ENCODE data around the gene CALHM6. TPM values are rescaled to one million over a fixed set of nuclear protein-coding genes. Genes with fewer than 3 reads are reported as not detected.

CALHM6 gene
- total RNA-seq, 4 donors from 2014 or later, result 1.2 to 3.0 TPM; not detected in 2

- intact Hi-C loops (cut with DNase I), result no loop called here
- WGBS, result 51% methylated on average over 3 of the region's 3 CpGs
- peaks cover 0 to 12% (median 8%) of the 10 kb centered on the region in 4 donors for H3K4me1 ChIP-seq
Measured at GRCh38 chr6:116447052-116447451, 14.1 kb upstream of the CALHM6 start.

GRCh38 chr6:116447496-116448011 lies 13.6 kb upstream of the CALHM6 start:
- DNase-seq (ENCODE audit: extremely low spot score), result no peak
- H3K4me3 ChIP-seq, result no peak overlapping the region
- intact Hi-C loops (cut with DNase I), result no loop called here

More at GRCh38 chr6:116447052-116447451, 14.1 kb upstream of the CALHM6 start:
- DNase-seq (ENCODE audit: extremely low spot score), result no peak
- Histone ChIP-seq H3K27ac (replicated peaks in 1 of 4) (no peak overlapping the region), H3K4me3 (no peak overlapping the region), H3K9me3 (no peaks in the 10 kb centered on the region), H3K27me3 (no peaks in the 10 kb centered on the region), H3K36me3 (no peaks in the 10 kb centered on the region)
- no peak for TF ChIP-seq POLR2A (IDR thresholded peaks at IDR 0.05; ENCODE audit: low read depth)

DNA sequence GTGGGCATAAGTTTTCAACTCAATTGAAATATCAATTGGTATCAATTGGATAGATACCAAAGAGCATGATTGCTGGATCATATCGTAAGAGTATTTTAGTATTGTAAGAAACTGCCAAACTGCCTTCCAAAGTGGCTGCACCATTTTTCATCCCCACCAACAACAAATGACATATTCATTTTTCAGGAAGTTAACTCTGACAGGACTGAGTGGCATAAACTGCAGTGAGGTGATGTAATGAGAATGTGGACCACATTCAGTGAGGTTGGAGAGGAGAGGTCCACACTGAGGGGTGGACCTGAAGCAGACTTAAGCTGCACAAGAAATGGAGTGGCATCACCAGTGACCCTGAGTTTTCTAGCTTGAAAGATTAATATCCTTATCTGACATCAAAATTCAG lies 11.6 kb upstream of the CALHM6 start:
- H3K4me3 ChIP-seq, result no peak overlapping the region
- no peaks in the 10 kb centered on the region for H3K9me3 ChIP-seq
- WGBS, result 52% methylated on average over 1 of the region's 1 CpG
- H3K4me1 ChIP-seq, result peaks cover 0 to 12% (median 8%) of the 10 kb centered on the region in 4 donors
- DNase-seq (ENCODE audit: extremely low spot score), result no peak
- no peak overlapping the region for H3K27ac ChIP-seq (replicated peaks in 1 of 4)
- no peaks in the 10 kb centered on the region for H3K27me3 ChIP-seq
- intact Hi-C loops (cut with DNase I), result no loop called here
- TF ChIP-seq, protein P1, sequence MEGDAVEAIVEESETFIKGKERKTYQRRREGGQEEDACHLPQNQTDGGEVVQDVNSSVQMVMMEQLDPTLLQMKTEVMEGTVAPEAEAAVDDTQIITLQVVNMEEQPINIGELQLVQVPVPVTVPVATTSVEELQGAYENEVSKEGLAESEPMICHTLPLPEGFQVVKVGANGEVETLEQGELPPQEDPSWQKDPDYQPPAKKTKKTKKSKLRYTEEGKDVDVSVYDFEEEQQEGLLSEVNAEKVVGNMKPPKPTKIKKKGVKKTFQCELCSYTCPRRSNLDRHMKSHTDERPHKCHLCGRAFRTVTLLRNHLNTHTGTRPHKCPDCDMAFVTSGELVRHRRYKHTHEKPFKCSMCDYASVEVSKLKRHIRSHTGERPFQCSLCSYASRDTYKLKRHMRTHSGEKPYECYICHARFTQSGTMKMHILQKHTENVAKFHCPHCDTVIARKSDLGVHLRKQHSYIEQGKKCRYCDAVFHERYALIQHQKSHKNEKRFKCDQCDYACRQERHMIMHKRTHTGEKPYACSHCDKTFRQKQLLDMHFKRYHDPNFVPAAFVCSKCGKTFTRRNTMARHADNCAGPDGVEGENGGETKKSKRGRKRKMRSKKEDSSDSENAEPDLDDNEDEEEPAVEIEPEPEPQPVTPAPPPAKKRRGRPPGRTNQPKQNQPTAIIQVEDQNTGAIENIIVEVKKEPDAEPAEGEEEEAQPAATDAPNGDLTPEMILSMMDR (IDR thresholded peaks at IDR 0.05), result no peak
- TF ChIP-seq EP300 (IDR thresholded peaks at IDR 0.05), result no peak
- no peak for TF ChIP-seq POLR2AphosphoS5 (IDR thresholded peaks at IDR 0.05)
- no peak for TF ChIP-seq POLR2A (IDR thresholded peaks at IDR 0.05; ENCODE audit: low read depth)
- H3K36me3 ChIP-seq, result no peaks in the 10 kb centered on the region

More at GRCh38 chr6:116447496-116448011, 13.6 kb upstream of the CALHM6 start:
- Histone ChIP-seq H3K36me3 (no peaks in the 10 kb centered on the region), H3K27me3 (no peaks in the 10 kb centered on the region), H3K4me1 (peaks cover 0 to 12% (median 8%) of the 10 kb centered on the region in 4 donors), H3K27ac (replicated peaks in 1 of 4) (peak overlapping the region in 1 of 4 donors; percentile 12), H3K9me3 (no peaks in the 10 kb centered on the region)
- TF ChIP-seq, protein P1 (IDR thresholded peaks at IDR 0.05), result no peak
- TF ChIP-seq POLR2AphosphoS5 (IDR thresholded peaks at IDR 0.05), result peak in 1 of 2 donors; percentile 18
- no peak for TF ChIP-seq POLR2A (IDR thresholded peaks at IDR 0.05; ENCODE audit: low read depth)
- no peak for TF ChIP-seq EP300 (IDR thresholded peaks at IDR 0.05)
- WGBS, result 8% methylated on average over 2 of the region's 2 CpGs

- Histone ChIP-seq H3K9me3 (no peaks in the 10 kb centered on the region), H3K36me3 (no peaks in the 10 kb centered on the region), H3K4me3 (no peak overlapping the region), H3K4me1 (peaks cover 0 to 12% (median 8%) of the 10 kb centered on the region in 4 donors), H3K27ac (replicated peaks in 1 of 4) (no peak overlapping the region), H3K27me3 (no peaks in the 10 kb centered on the region)
- 90% methylated on average over 1 of the region's 1 CpG for WGBS
- TF ChIP-seq EP300 (IDR thresholded peaks at IDR 0.05), result no peak
- no peak for TF ChIP-seq POLR2AphosphoS5 (IDR thresholded peaks at IDR 0.05)
- no peak for TF ChIP-seq POLR2A (IDR thresholded peaks at IDR 0.05; ENCODE audit: low read depth)
- TF ChIP-seq, protein P1 (IDR thresholded peaks at IDR 0.05), result no peak
- no peak for DNase-seq (ENCODE audit: extremely low spot score)
- intact Hi-C loops (cut with DNase I), result no loop called here
Measured at GRCh38 chr6:116450185-116450710, 10.9 kb upstream of the CALHM6 start.

DNA sequence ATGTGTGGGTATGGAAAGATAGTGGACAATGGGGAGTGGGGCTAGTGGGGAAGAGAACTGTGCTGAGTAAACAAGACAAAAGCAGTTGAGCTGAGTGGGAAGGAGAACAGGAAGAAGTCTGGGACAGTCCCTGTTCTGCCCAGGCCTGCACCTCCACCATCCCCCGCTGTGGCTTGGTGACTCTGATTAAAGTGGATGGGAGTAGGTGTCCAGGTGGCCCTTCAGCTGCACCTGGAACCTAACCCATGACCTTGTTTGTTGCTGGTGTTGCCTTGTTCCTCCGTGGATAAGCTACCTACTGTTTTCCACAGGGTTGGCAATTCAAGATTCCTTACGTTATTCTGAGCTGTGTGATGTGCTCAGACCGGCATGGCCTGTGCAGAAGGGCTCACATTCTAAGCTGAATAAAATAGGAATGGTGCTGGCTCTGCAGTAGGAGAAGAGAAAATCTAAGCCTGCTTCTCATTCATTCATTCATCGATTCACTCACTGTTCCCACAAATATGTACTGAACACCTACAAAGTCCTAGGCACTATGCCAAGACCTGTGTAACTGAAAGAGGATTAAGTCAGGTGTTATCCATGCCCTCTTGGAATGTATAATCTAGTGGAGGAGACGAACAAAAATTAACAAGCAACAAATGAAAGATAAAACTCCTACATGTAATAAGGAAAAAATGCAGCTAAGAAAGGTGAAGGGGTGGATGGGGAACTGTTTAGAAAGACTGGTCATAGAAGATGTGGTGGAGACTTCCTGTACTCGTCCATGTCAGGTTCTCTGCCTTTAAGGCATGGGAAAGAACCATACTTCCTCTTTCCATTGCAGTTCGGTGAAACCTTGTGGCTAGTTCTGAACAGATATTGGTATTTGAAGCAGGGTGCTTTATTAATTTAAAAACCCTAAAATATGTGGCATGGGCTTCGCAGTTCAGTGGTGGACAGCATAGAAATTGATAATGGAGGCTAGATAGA lies 10.1 kb upstream of the CALHM6 start:
- Histone ChIP-seq H3K4me3 (no peak overlapping the region), H3K9me3 (no peaks in the 10 kb centered on the region), H3K4me1 (peaks cover 0 to 12% (median 8%) of the 10 kb centered on the region in 4 donors), H3K27me3 (no peaks in the 10 kb centered on the region), H3K27ac (replicated peaks in 1 of 4) (no peak overlapping the region), H3K36me3 (no peaks in the 10 kb centered on the region)
- 78% methylated on average over 9 of the region's 9 CpGs for WGBS
- DNase-seq (ENCODE audit: extremely low spot score), result no peak
- intact Hi-C loops (cut with DNase I), result no loop called here
- TF ChIP-seq POLR2A (IDR thresholded peaks at IDR 0.05; ENCODE audit: low read depth) (no peak), POLR2AphosphoS5 (IDR thresholded peaks at IDR 0.05) (no peak), EP300 (IDR thresholded peaks at IDR 0.05) (no peak)
- TF ChIP-seq, protein P1 (IDR thresholded peaks at IDR 0.05), result no peak
